ENCODE data around the gene CIP2A. TPM values are rescaled to one million over a fixed set of nuclear protein-coding genes. Genes with fewer than 3 reads are reported as not detected.
A peak's percentile ranks its signal among the peaks of the same experiment; 100 is the strongest.

CIP2A gene
- total and polyA plus RNA-seq, 2 donors from 2014 or later = 0.82 to 3.5 TPM

- intact Hi-C loops (cut with DNase I) = no loop called here
- DNase-seq = no peak
- no peak for FAIRE-seq
- H3K27me3 ChIP-seq (ENCODE audit: control insufficient read depth, insufficient read depth, low read length) = no peaks in the 10 kb centered on the region
- H3K9me3 ChIP-seq (ENCODE audit: control insufficient read depth in 2 of 3, insufficient read depth in 1 of 3, low read length in 3 of 3) = no peaks in the 10 kb centered on the region
- H3K36me3 ChIP-seq (ENCODE audit: control insufficient read depth in 2 of 3, insufficient read depth in 3 of 3, low read length in 3 of 3) = no peaks in the 10 kb centered on the region
- H3K9ac ChIP-seq (ENCODE audit: low read length in 3 of 3) = no peak overlapping the region
- peaks cover 0 to 4% (median 3%) of the 10 kb centered on the region in 3 donors for H3K4me1 ChIP-seq (ENCODE audit: control insufficient read depth in 2 of 3, insufficient read depth in 2 of 3, low read depth in 1 of 3, low read length in 3 of 3)
- H3K4me3 ChIP-seq (ENCODE audit: low read length in 3 of 3) = no peak overlapping the region
- H3K27ac ChIP-seq (ENCODE audit: low read depth in 2 of 2, low read length in 2 of 2) = no peak overlapping the region
- TF ChIP-seq CTCF (IDR thresholded peaks at IDR 0.05; ENCODE audit: borderline replicate concordance, extremely low read depth, insufficient read depth) = no peak
Measured at GRCh38 chr3:108595321-108595720, 6.1 kb upstream of the CIP2A start.

- Histone ChIP-seq H3K27ac (ENCODE audit: low read depth in 2 of 2, low read length in 2 of 2) (no peak overlapping the region), H3K4me3 (ENCODE audit: low read length in 3 of 3) (peak overlapping the region; percentile 91 to 99 (median 96)), H3K4me1 (ENCODE audit: control insufficient read depth in 2 of 3, insufficient read depth in 2 of 3, low read depth in 1 of 3, low read length in 3 of 3) (peaks cover 0 to 4% (median 3%) of the 10 kb centered on the region in 3 donors), H3K9me3 (ENCODE audit: control insufficient read depth in 2 of 3, insufficient read depth in 1 of 3, low read length in 3 of 3) (no peaks in the 10 kb centered on the region), H3K36me3 (ENCODE audit: control insufficient read depth in 2 of 3, insufficient read depth in 3 of 3, low read length in 3 of 3) (no peaks in the 10 kb centered on the region), H3K27me3 (ENCODE audit: control insufficient read depth, insufficient read depth, low read length) (no peaks in the 10 kb centered on the region), H3K9ac (ENCODE audit: low read length in 3 of 3) (peak overlapping the region in 2 of 3 donors; percentile 91 to 99)
- DNase-seq (peak in 2 of 5 donors; percentile 22 to 33), FAIRE-seq (no peak)
- TF ChIP-seq CTCF (IDR thresholded peaks at IDR 0.05; ENCODE audit: borderline replicate concordance, extremely low read depth, insufficient read depth) = no peak
- intact Hi-C loops (cut with DNase I) = no loop called here
Measured at GRCh38 chr3:108590460-108590859, 1.2 kb upstream of the CIP2A start.

GRCh38 chr3:108589998-108590323 lies 723 bp upstream of the CIP2A start:
- Histone ChIP-seq H3K4me3 (ENCODE audit: low read length in 3 of 3) (peak overlapping the region; percentile 91 to 99 (median 96)), H3K9me3 (ENCODE audit: control insufficient read depth in 2 of 3, insufficient read depth in 1 of 3, low read length in 3 of 3) (no peaks in the 10 kb centered on the region), H3K4me1 (ENCODE audit: control insufficient read depth in 2 of 3, insufficient read depth in 2 of 3, low read depth in 1 of 3, low read length in 3 of 3) (peaks cover 0 to 4% (median 3%) of the 10 kb centered on the region in 3 donors), H3K27ac (ENCODE audit: low read depth in 2 of 2, low read length in 2 of 2) (peak overlapping the region; percentile 90 to 97), H3K36me3 (ENCODE audit: control insufficient read depth in 2 of 3, insufficient read depth in 3 of 3, low read length in 3 of 3) (no peaks in the 10 kb centered on the region), H3K9ac (ENCODE audit: low read length in 3 of 3) (peak overlapping the region; percentile 91 to 99 (median 99)), H3K27me3 (ENCODE audit: control insufficient read depth, insufficient read depth, low read length) (no peaks in the 10 kb centered on the region)
- TF ChIP-seq CTCF (IDR thresholded peaks at IDR 0.05; ENCODE audit: borderline replicate concordance, extremely low read depth, insufficient read depth) = no peak
- FAIRE-seq = no peak
- intact Hi-C loops (cut with DNase I) = no loop called here
- no peak for DNase-seq

GRCh38 chr3:108588601-108589000 lies 637 bp downstream of the CIP2A start:
- H3K9ac ChIP-seq (ENCODE audit: low read length in 3 of 3) = peak overlapping the region in 2 of 3 donors; percentile 65 to 86
- intact Hi-C loops (cut with DNase I) = no loop called here
- DNase-seq (peak in 1 of 5 donors; percentile 13), FAIRE-seq (no peak)
- no peak for TF ChIP-seq CTCF (IDR thresholded peaks at IDR 0.05; ENCODE audit: borderline replicate concordance, extremely low read depth, insufficient read depth)
- no peak overlapping the region for H3K27ac ChIP-seq (ENCODE audit: low read depth in 2 of 2, low read length in 2 of 2)
- no peaks in the 10 kb centered on the region for H3K9me3 ChIP-seq (ENCODE audit: control insufficient read depth in 2 of 3, insufficient read depth in 1 of 3, low read length in 3 of 3)
- no peaks in the 10 kb centered on the region for H3K36me3 ChIP-seq (ENCODE audit: control insufficient read depth in 2 of 3, insufficient read depth in 3 of 3, low read length in 3 of 3)
- peak overlapping the region; percentile 91 to 99 (median 96) for H3K4me3 ChIP-seq (ENCODE audit: low read length in 3 of 3)
- H3K4me1 ChIP-seq (ENCODE audit: control insufficient read depth in 2 of 3, insufficient read depth in 2 of 3, low read depth in 1 of 3, low read length in 3 of 3) = peaks cover 0 to 4% (median 3%) of the 10 kb centered on the region in 3 donors
- H3K27me3 ChIP-seq (ENCODE audit: control insufficient read depth, insufficient read depth, low read length) = no peaks in the 10 kb centered on the region
